ENCODE data around the gene PTTG1IP.
"Not testable (repeated sequence)": the region's sequence is repeated elsewhere in the genome, so short reads cannot be mapped to it uniquely, and the experiment has no call there.

The PTTG1IP gene

DNA sequence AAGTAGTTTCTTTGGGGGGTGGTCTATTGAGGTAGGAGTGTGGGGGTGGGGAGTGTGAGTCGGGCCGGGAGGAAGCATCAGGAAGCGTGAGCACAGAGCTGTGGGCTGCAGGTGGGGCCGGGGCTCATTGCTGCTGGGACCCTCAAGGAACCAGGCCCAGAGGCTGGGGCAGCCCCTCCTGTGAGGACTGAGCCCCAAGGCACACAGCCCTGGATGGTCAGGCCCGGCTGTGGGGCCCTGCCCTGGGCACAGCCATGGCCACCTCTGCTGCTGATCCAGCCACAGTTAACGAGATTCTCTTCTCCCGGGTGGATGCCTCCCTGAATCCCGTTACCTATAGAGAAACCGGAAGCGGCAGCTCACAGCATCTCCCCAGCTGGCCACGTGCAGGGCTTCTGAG is 32.7 kb downstream of the PTTG1IP start:
- no peak for ATAC-seq
- Mint-ChIP-seq H3K27ac (no peak overlapping the region), H3K4me1 (no peaks in the 10 kb centered on the region), H3K9me3 (no peaks in the 10 kb centered on the region), H3K36me3 (peaks cover 6% of the 10 kb centered on the region), H3K4me3 (no peak overlapping the region)
- DNase-seq (ENCODE audit: low spot score in 2 of 2): no peak

DNA sequence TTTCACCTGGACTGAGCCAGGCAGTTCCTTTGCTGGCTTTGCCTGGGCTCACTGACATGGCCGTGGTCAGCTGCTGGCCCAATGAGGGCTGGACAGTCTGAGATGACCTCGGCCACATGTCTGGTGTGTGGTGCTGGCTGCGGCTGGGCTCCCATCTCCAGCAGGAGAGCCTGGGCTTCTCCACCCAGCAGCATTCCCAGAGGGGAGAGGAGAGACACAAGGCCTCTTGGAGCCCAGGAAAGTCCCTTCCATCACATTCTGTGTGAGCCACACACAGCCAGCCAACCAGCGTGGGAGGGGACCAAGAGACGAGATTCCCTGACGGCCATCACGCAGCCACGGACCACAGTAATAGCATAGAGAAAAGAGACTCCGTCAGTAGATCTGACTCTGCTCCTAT is 34.5 kb downstream of the PTTG1IP start:
- Mint-ChIP-seq H3K4me1 (no peaks in the 10 kb centered on the region), H3K27ac (no peak overlapping the region), H3K4me3 (no peak overlapping the region), H3K9me3 (no peaks in the 10 kb centered on the region), H3K36me3 (no peaks in the 10 kb centered on the region)
- DNase-seq (ENCODE audit: low spot score in 2 of 2) (no peak), ATAC-seq (no peak)

DNA sequence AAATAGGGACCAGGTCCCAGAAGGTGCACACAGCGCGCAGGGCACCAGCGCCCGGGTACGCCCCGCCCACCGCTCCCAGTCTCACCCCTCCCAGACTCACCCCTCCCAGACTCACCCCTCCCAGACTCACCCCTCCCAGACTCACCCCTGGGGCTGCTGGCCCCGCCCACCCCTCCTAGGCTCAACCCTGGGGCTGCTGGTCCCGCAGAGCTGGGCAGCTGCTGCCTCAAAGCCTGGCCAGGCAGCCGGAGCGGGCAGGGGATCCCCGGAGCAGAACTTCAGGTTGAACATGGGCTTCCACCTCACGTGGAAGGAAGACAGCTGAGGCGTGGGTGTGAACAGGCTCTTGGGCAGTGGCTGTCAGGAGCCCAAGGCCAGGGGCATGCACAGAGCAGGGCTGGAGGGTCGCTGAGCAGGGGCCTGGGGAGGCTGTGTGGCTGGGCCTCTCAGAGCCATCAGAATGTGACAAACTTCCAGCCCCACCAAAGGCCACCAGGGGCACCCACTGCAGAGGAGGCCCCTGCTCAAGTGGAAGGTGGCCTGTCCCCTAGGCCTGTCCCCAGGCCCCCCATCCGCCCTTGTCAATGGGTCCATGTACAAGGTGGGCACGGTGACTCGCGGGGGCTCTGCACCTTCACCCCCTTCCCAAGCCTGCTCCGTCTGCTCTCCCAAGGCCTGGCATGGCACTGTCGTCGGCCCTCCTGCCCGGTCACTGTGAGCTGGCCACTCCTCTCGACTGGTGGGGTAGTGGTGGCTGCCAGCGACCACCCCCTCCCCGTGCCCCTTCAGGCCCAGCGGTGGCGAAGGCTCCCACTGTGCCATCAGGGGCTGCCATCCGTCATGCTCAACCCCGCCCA is 35.2 kb downstream of the PTTG1IP start:
- no peak for ATAC-seq

DNA sequence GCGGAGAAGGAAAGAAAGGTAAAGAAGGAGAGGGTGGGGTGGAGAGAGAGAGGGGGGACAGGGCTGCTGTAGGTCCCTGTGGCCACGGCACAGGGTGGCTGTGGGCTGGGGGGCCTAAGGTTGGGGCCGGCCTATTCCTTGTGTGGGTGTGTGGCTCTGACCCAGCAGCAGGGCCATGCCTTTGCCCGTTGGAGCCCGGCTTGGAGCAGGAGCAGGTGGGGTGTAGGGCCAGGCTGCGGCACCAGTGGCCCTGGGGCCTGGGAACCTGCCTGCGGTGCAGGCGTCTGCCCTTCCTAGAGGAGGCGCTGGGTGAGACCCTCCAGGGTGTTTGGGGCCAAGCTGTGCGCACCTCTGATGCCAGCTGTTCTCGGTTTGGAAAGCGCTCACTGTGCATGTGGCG is 36.0 kb downstream of the PTTG1IP start:
- ATAC-seq (no peak), DNase-seq (ENCODE audit: low spot score in 2 of 2) (no peak)
- Mint-ChIP-seq H3K36me3 (no peaks in the 10 kb centered on the region), H3K9me3 (no peaks in the 10 kb centered on the region), H3K27ac (no peak overlapping the region), H3K4me3 (no peak overlapping the region), H3K4me1 (no peaks in the 10 kb centered on the region)

More for the DNA sequence above, 35.2 kb downstream of the PTTG1IP start:
- Mint-ChIP-seq H3K9me3 (no peaks in the 10 kb centered on the region), H3K27ac (no peak overlapping the region), H3K4me1 (no peaks in the 10 kb centered on the region), H3K36me3 (no peaks in the 10 kb centered on the region), H3K4me3 (no peak overlapping the region)
- DNase-seq (ENCODE audit: low spot score in 2 of 2): no peak

DNA sequence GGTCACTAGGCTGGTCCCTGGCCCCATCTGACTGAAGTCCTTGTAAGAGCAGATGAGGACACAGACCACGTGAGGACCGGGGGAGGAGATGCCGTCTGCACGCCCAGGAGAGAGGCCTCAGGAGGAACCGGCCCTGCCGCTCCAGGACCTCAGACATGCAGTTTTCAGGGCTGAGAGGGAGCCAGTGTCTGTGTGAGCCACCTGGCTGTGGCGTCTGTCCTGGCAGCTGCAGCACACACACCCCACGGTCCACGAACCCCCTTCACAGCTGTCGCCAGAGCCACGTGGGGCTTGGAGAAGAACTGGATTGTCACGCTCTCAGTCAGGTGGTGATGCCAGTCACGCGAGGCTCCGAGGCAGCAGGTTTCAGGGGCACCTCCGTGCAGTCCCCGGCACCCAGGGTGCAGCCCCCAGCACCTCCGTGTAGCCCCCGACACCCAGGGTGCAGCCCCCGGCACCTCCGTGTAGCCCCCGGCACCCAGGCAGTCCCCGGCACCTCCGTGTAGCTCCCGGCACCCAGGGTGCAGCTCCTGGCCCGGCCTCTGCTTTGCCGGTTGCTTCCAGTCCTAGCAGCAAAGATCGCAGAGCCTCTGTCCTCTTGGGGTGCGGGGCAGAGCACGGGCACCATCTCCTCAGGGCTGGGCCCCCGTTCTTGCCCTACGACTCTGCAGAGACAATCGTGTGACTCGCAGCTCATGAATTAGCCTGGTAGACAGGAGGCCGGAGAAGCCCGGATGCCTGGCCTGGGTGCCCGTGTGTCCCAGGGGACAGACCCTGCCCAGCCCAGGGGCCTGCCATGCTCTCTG is 36.6 kb downstream of the PTTG1IP start:
- no peak overlapping the region for H3K4me3 Mint-ChIP-seq
- no peaks in the 10 kb centered on the region for H3K36me3 Mint-ChIP-seq
- H3K9me3 Mint-ChIP-seq: no peaks in the 10 kb centered on the region
- ATAC-seq (no peak), DNase-seq (ENCODE audit: low spot score in 2 of 2) (no peak)
- no peaks in the 10 kb centered on the region for H3K4me1 Mint-ChIP-seq
- no peak overlapping the region for H3K27ac Mint-ChIP-seq

DNA sequence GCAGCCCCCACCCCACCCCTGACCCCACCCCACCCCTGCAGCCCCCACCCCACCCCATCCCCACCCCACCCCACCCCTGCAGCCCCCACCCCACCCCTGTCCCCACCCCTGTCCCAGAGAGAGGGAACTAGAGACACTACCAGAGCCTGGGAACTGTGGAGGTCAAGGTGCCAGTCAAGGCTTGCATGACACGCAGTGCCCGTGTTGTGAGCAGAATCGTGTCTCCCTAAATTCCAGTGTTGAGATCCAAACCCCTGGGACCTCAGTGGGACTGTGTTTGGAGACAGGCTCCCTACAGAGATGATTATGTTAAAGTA is 37.2 kb downstream of the PTTG1IP start:
- H3K36me3 Mint-ChIP-seq: no peaks in the 10 kb centered on the region
- H3K27ac Mint-ChIP-seq: no peak overlapping the region
- H3K4me1 Mint-ChIP-seq: no peaks in the 10 kb centered on the region
- ATAC-seq (no peak), DNase-seq (ENCODE audit: low spot score in 2 of 2) (no peak)
- no peaks in the 10 kb centered on the region for H3K9me3 Mint-ChIP-seq
- no peak overlapping the region for H3K4me3 Mint-ChIP-seq

DNA sequence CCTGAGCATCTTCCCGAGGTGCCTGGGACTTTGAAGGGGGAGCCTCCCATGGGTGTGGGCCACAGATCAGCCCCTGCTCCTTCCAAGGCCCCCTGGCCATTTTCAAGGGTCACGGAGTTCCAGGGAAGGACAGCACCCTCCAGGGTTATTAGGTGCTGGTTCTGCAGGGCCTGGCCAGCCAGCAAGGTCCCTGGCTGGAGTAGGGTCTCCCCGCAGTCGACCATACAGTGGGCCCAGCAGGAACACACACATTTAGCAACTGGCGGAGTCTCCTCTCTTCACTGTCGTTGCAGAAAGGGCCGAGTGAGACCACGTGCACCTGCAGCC is 37.9 kb downstream of the PTTG1IP start:
- Mint-ChIP-seq H3K4me3 (no peak overlapping the region), H3K4me1 (no peaks in the 10 kb centered on the region), H3K36me3 (no peaks in the 10 kb centered on the region), H3K9me3 (no peaks in the 10 kb centered on the region), H3K27ac (no peak overlapping the region)
- ATAC-seq (no peak), DNase-seq (ENCODE audit: low spot score in 2 of 2) (no peak)

DNA sequence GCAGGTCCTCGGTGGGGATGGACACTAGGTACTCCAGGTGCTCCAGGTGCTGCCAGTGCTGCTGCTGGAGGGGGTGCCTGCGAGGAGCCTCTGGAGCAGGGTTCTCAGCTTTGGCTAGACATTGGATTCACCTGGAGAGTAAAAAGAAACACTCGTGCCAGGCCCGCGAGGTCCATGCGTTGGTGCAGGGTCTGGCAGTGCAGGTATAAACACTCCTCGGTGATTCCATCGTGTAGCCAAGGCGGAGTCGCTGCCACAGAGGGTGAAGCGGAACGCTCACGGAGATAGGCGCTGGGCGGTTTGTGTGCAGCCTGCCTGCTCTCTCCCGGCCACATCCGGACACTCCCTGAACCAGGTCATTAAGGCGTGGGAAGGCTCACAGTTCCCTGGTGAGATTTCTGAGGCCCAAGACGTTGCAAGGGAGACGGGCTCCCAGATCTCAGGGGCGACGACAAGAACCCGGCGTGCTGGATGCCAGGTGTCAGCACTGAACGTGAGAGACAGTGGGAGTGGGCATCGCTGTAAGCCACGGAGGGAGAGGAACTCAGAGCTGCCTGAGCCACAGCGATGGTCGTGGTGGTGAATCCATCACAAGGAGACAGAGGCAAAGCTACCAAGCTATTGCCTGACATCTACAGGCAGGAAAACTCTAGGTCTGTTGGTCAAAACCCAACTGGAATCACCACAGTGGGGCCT is 38.4 kb downstream of the PTTG1IP start:
- H3K36me3 Mint-ChIP-seq: no peaks in the 10 kb centered on the region
- H3K9me3 Mint-ChIP-seq: no peaks in the 10 kb centered on the region
- H3K4me1 Mint-ChIP-seq: no peaks in the 10 kb centered on the region

DNA sequence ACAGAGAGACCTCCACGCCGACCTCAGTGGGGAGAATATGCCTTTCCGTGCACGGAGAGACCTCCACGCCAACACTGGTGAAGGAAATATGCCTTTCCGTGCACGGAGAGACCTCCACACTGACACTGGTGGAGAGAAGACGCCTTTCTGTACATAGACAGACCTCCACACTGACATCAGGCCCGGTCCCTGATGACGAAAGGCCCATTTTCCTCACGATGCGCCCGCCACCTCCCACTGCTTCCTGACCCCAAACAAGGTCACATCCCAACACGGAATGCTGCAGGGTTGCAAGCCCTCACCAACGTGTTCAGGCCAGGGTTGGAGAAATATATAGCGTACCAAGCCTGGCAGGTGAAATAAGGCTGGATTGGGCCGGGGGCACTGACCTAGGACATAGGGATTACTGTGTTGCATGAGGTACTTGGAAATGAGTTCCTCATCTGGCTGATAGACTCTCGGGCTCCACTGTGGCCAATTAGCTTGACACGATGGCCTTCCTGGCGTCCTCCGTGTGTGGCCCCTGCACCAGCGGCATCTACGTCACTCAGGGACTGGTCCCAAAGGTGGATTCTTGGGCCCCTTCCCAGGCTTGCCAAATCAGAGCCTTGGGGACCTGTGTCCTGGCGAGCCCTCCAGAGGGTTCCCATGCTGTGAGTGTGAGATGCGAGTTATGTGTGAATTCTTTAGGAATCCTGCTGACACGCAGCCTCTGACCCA is 39.1 kb downstream of the PTTG1IP start:
- no peak for ATAC-seq
- H3K27ac Mint-ChIP-seq: no peak overlapping the region

More for the DNA sequence above, 38.4 kb downstream of the PTTG1IP start:
- ATAC-seq (no peak), DNase-seq (ENCODE audit: low spot score in 2 of 2) (no peak)
- H3K4me3 Mint-ChIP-seq: no peak overlapping the region
- no peak overlapping the region for H3K27ac Mint-ChIP-seq

DNA sequence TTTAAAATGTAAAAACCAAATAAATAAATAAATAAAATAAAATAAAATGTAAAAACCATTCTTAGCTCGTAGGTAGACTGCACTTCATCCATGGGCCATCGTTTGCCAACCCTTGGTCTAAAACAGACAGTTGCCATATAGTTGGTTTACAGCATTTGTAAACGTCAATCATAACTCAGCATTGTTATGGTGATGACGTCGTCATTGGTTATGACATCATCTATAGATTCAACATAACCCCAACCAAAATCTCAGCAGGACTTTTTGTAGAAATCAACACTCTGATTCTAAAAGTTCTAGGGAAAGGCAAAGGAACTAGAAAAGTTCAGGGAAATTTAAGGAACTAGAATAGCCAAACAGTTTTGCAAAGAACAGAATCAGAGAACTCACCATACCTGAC is 39.8 kb downstream of the PTTG1IP start:
- Mint-ChIP-seq H3K36me3 (no peaks in the 10 kb centered on the region), H3K4me1 (peaks cover 10% of the 10 kb centered on the region), H3K9me3 (peaks cover 2% of the 10 kb centered on the region), H3K4me3 (no peak overlapping the region), H3K27ac (no peak overlapping the region)
- ATAC-seq (no peak), DNase-seq (ENCODE audit: low spot score in 2 of 2) (no peak)

More for the DNA sequence above, 39.1 kb downstream of the PTTG1IP start:
- no peak for DNase-seq (ENCODE audit: low spot score in 2 of 2)
- no peaks in the 10 kb centered on the region for H3K36me3 Mint-ChIP-seq
- no peaks in the 10 kb centered on the region for H3K9me3 Mint-ChIP-seq
- H3K4me3 Mint-ChIP-seq: no peak overlapping the region
- H3K4me1 Mint-ChIP-seq: peaks cover 7% of the 10 kb centered on the region

DNA sequence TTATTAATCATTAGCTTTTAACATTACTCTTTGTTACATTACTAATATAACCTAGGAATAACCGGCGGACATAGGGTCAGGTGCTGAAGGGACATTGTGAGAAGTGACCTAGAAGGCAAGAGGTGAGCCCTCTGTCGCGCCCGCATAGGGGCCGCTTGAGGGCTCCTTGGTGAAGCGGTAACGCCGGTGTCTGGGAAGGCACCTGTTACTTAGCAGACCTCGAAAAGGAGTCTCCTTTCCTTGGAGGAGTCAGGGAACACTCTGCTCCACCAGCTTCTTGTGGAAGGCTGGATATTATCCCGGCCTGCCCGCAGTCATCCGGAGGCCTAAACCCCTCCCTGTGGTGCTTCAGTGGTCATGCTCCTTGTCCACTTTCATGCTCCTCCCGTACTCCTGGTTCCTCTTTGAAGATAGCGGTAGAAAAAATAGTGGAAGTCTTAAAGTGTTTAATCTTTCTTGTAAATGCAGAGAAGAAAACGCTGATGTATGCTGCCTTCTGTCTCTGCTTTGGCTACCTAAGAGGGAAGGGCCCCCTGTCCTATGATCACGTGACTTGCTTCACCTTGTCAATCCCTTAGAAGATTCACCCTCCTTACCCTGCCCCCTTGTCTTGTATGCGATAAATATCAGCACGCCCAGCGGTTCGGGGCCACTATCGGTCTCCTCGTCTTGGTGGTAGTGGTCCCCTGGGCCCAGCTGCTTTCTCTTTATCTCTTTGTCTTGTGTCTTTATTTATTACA is 40.8 kb downstream of the PTTG1IP start:
- H3K4me1 Mint-ChIP-seq; H3K4me3 Mint-ChIP-seq; H3K27ac Mint-ChIP-seq; ATAC-seq; H3K36me3 Mint-ChIP-seq; DNase-seq (ENCODE audit: low spot score in 2 of 2): not testable (repeated sequence)
- H3K9me3 Mint-ChIP-seq: peaks cover 11% of the 10 kb centered on the region

DNA sequence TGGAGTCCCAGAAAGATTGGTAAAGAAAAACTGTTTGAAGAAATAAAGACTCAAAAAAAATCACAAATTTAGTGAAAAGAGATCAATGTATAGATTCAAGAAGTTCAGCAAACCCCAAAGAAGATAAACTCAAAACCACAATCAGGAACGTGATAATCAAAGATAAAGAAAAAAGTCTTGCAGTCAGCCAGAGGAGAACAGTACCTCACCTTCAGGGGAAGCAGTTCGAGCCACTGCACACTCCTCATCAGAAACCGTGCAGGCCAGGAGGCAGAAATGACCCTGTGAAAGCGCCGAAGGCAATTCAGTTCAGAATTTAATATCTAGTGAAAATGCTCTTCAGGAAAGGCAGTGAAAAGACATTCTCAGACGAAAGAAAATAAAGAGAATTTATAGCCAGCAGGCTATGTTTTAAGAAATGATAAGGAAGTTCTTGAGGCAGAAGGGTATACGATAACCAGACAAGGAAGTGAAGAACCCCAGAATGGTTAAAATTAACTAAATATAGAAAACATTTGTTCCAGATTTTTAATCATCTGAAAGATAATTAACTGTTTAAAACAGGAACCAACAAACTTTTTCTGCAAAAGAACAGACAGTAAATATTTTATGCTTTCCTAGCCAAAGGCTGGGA is 42.1 kb downstream of the PTTG1IP start:
- Mint-ChIP-seq H3K27ac (no peak overlapping the region), H3K9me3 (peaks cover 11% of the 10 kb centered on the region), H3K4me1 (peaks cover 10% of the 10 kb centered on the region), H3K36me3 (no peaks in the 10 kb centered on the region), H3K4me3 (no peak overlapping the region)
- DNase-seq (ENCODE audit: low spot score in 2 of 2) (no peak), ATAC-seq (no peak)

DNA sequence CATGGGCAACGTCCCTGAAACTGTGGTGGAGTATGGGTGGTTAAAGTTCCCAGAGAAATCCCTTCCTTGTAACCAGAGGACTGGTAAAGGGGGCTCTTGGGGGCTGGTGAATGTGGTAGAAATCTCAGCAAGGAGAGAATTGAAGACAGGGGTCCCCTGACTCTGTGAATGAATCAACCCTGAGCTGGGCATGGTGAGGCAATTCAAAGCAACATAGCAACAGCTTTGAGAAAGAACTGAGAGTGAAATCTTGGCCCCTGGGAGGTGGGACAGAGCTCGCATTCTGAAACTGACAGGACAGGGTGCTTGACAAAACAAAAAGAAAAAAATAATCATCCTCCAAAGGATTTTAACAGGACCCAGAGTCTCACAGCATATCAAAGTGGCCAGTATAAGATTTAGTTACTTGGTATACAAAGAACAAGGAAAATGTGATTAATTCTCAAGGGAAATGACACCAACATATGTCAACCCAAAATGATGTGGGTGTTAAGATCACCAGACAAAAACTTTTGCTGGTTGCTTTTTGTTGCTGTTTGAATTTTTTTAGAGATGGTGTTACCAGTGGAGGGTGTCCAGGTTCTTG is 43.9 kb downstream of the PTTG1IP start:
- peaks cover 10% of the 10 kb centered on the region for H3K4me1 Mint-ChIP-seq
- no peak overlapping the region for H3K4me3 Mint-ChIP-seq
- peak; percentile 81 for ATAC-seq
- H3K9me3 Mint-ChIP-seq: peaks cover 11% of the 10 kb centered on the region
- no peak for DNase-seq (ENCODE audit: low spot score in 2 of 2)
- no peaks in the 10 kb centered on the region for H3K36me3 Mint-ChIP-seq
- H3K27ac Mint-ChIP-seq: peak overlapping the region; percentile 78

All from stimulated activated effector memory CD8-positive, alpha-beta T cell treated with anti-CD3 and anti-CD28 coated beads, Interleukin-12 subunit alpha, Interleukin-12 subunit beta, amount 100 ng/mL, for 72 hours (primary cell).